ENCODE results near the gene GPR132.
A peak's percentile ranks its signal among the peaks of the same experiment; 100 is the strongest.
"Not testable (repeated sequence)": the region's sequence is repeated elsewhere in the genome, so short reads cannot be mapped to it uniquely, and the experiment has no call there.

Gene GPR132

GRCh38 chr14:105050551-105050897 lies 14.7 kb downstream of the GPR132 start:
- H3K36me3 Mint-ChIP-seq = peaks cover 100% of the 10 kb centered on the region

GRCh38 chr14:105049753-105050550 lies 15.3 kb downstream of the GPR132 start:
- Mint-ChIP-seq H3K9me3 (no peaks in the 10 kb centered on the region), H3K4me1 (peaks cover 36% of the 10 kb centered on the region), H3K27ac (no peak overlapping the region), H3K36me3 (peaks cover 100% of the 10 kb centered on the region), H3K4me3 (no peak overlapping the region)
- DNase-seq (ENCODE audit: low spot score in 2 of 2) = no peak
- no peak for ATAC-seq

More at GRCh38 chr14:105050551-105050897, 14.7 kb downstream of the GPR132 start:
- H3K4me3 Mint-ChIP-seq = no peak overlapping the region
- no peak for DNase-seq (ENCODE audit: low spot score in 2 of 2)
- H3K9me3 Mint-ChIP-seq = no peaks in the 10 kb centered on the region
- peaks cover 35% of the 10 kb centered on the region for H3K4me1 Mint-ChIP-seq
- ATAC-seq = no peak
- no peak overlapping the region for H3K27ac Mint-ChIP-seq

GRCh38 chr14:105047283-105048016 lies 17.8 kb downstream of the GPR132 start:
- DNase-seq (ENCODE audit: low spot score in 2 of 2) (no peak), ATAC-seq (peak; percentile 8)
- no peak overlapping the region for H3K4me3 Mint-ChIP-seq
- peaks cover 81% of the 10 kb centered on the region for H3K36me3 Mint-ChIP-seq
- peak overlapping the region; percentile 65 for H3K27ac Mint-ChIP-seq
- no peaks in the 10 kb centered on the region for H3K9me3 Mint-ChIP-seq
- peaks cover 42% of the 10 kb centered on the region for H3K4me1 Mint-ChIP-seq

GRCh38 chr14:105046891-105047282 lies 18.3 kb downstream of the GPR132 start:
- H3K27ac Mint-ChIP-seq = peak overlapping the region; percentile 65
- H3K9me3 Mint-ChIP-seq = no peaks in the 10 kb centered on the region
- peaks cover 40% of the 10 kb centered on the region for H3K4me1 Mint-ChIP-seq
- ATAC-seq (no peak), DNase-seq (ENCODE audit: low spot score in 2 of 2) (no peak)
- no peak overlapping the region for H3K4me3 Mint-ChIP-seq
- H3K36me3 Mint-ChIP-seq = peaks cover 81% of the 10 kb centered on the region

- H3K4me1 Mint-ChIP-seq = peaks cover 30% of the 10 kb centered on the region
- peak overlapping the region; percentile 65 for H3K27ac Mint-ChIP-seq
- H3K36me3 Mint-ChIP-seq = peaks cover 74% of the 10 kb centered on the region
- ATAC-seq (peak; percentile 91), DNase-seq (ENCODE audit: low spot score in 2 of 2) (peak; percentile 98)
- no peak overlapping the region for H3K4me3 Mint-ChIP-seq
- no peaks in the 10 kb centered on the region for H3K9me3 Mint-ChIP-seq
These were observed 19.4 kb downstream of the GPR132 start for GRCh38 chr14:105045710-105046326.

GRCh38 chr14:105043641-105044040 lies 21.6 kb downstream of the GPR132 start:
- Mint-ChIP-seq H3K27ac (no peak overlapping the region), H3K4me3 (no peak overlapping the region), H3K9me3 (no peaks in the 10 kb centered on the region), H3K4me1 (peaks cover 30% of the 10 kb centered on the region), H3K36me3 (peaks cover 52% of the 10 kb centered on the region)
- DNase-seq (ENCODE audit: low spot score in 2 of 2) (no peak), ATAC-seq (no peak)

- peaks cover 44% of the 10 kb centered on the region for H3K36me3 Mint-ChIP-seq
- peaks cover 25% of the 10 kb centered on the region for H3K4me1 Mint-ChIP-seq
- no peaks in the 10 kb centered on the region for H3K9me3 Mint-ChIP-seq
- no peak for DNase-seq (ENCODE audit: low spot score in 2 of 2)
- ATAC-seq = no peak
- no peak overlapping the region for H3K4me3 Mint-ChIP-seq
- peak overlapping the region; percentile 45 for H3K27ac Mint-ChIP-seq
These were observed 22.4 kb downstream of the GPR132 start for GRCh38 chr14:105042813-105043212.

GRCh38 chr14:105041841-105042765 lies 23.1 kb downstream of the GPR132 start:
- no peak overlapping the region for H3K4me3 Mint-ChIP-seq
- H3K4me1 Mint-ChIP-seq = peaks cover 18% of the 10 kb centered on the region

GRCh38 chr14:105039458-105040205 lies 25.6 kb downstream of the GPR132 start:
- ATAC-seq (no peak), DNase-seq (ENCODE audit: low spot score in 2 of 2) (no peak)
- peaks cover 12% of the 10 kb centered on the region for H3K36me3 Mint-ChIP-seq
- H3K4me3 Mint-ChIP-seq = no peak overlapping the region
- H3K9me3 Mint-ChIP-seq = no peaks in the 10 kb centered on the region
- H3K27ac Mint-ChIP-seq = no peak overlapping the region
- peaks cover 2% of the 10 kb centered on the region for H3K4me1 Mint-ChIP-seq

More at GRCh38 chr14:105041841-105042765, 23.1 kb downstream of the GPR132 start:
- H3K36me3 Mint-ChIP-seq = peaks cover 37% of the 10 kb centered on the region
- H3K27ac Mint-ChIP-seq = no peak overlapping the region
- no peak for DNase-seq (ENCODE audit: low spot score in 2 of 2)
- no peaks in the 10 kb centered on the region for H3K9me3 Mint-ChIP-seq
- no peak for ATAC-seq

GRCh38 chr14:105035616-105036015 lies 29.6 kb downstream of the GPR132 start:
- peaks cover 17% of the 10 kb centered on the region for H3K4me1 Mint-ChIP-seq
- not testable (repeated sequence) for H3K36me3 Mint-ChIP-seq; ATAC-seq; DNase-seq (ENCODE audit: low spot score in 2 of 2); H3K4me3 Mint-ChIP-seq; H3K27ac Mint-ChIP-seq; H3K9me3 Mint-ChIP-seq

GRCh38 chr14:105034315-105035039 lies 30.8 kb downstream of the GPR132 start:
- no peak for DNase-seq (ENCODE audit: low spot score in 2 of 2)
- H3K27ac Mint-ChIP-seq = no peak overlapping the region
- peaks cover 4% of the 10 kb centered on the region for H3K9me3 Mint-ChIP-seq
- ATAC-seq = no peak
- no peaks in the 10 kb centered on the region for H3K36me3 Mint-ChIP-seq
- H3K4me1 Mint-ChIP-seq = peaks cover 18% of the 10 kb centered on the region
- peak overlapping the region; percentile 76 for H3K4me3 Mint-ChIP-seq

GRCh38 chr14:105033412-105033900 lies 31.8 kb downstream of the GPR132 start:
- not testable (repeated sequence) for H3K9me3 Mint-ChIP-seq
- H3K27ac Mint-ChIP-seq = peak overlapping the region; percentile 86

GRCh38 chr14:105032451-105032901 lies 32.8 kb downstream of the GPR132 start:
- DNase-seq (ENCODE audit: low spot score in 2 of 2); H3K36me3 Mint-ChIP-seq; H3K9me3 Mint-ChIP-seq; H3K4me3 Mint-ChIP-seq; ATAC-seq; H3K27ac Mint-ChIP-seq: not testable (repeated sequence)
- peaks cover 18% of the 10 kb centered on the region for H3K4me1 Mint-ChIP-seq

More at GRCh38 chr14:105033412-105033900, 31.8 kb downstream of the GPR132 start:
- ATAC-seq; DNase-seq (ENCODE audit: low spot score in 2 of 2); H3K36me3 Mint-ChIP-seq: not testable (repeated sequence)
- H3K4me1 Mint-ChIP-seq = peaks cover 18% of the 10 kb centered on the region
- peak overlapping the region; percentile 76 for H3K4me3 Mint-ChIP-seq

All from stimulated activated effector memory CD8-positive, alpha-beta T cell treated with anti-CD3 and anti-CD28 coated beads, Interleukin-12 subunit alpha, Interleukin-12 subunit beta, amount 100 ng/mL, for 72 hours (primary cell).